ENCODE measurements around the gene GSX2.
"Not testable (repeated sequence)": the region's sequence is repeated elsewhere in the genome, so short reads cannot be mapped to it uniquely, and the experiment has no call there.

GSX2 gene

GRCh38 chr4:54110019-54110416, 10.1 kb downstream of the GSX2 start:
- no peak for DNase-seq
- no peaks in the 10 kb centered on the region for H3K9me3 Mint-ChIP-seq
- H3K4me3 Mint-ChIP-seq: peak overlapping the region; percentile 69
- no peaks in the 10 kb centered on the region for H3K36me3 Mint-ChIP-seq (ENCODE audit: low read depth)
- no peak for TF ChIP-seq CTCF (IDR thresholded peaks at IDR 0.05)
- no peak overlapping the region for H3K27ac Mint-ChIP-seq
- peaks cover 32% of the 10 kb centered on the region for H3K4me1 Mint-ChIP-seq
- H3K27me3 Mint-ChIP-seq (ENCODE audit: low read depth, poor library complexity): peaks cover 89% of the 10 kb centered on the region

- H3K27ac Mint-ChIP-seq; H3K9me3 Mint-ChIP-seq; DNase-seq; H3K36me3 Mint-ChIP-seq (ENCODE audit: low read depth); H3K4me3 Mint-ChIP-seq: not testable (repeated sequence)
- H3K4me1 Mint-ChIP-seq: peaks cover 23% of the 10 kb centered on the region
- peaks cover 64% of the 10 kb centered on the region for H3K27me3 Mint-ChIP-seq (ENCODE audit: low read depth, poor library complexity)
Observed at GRCh38 chr4:54113206-54113605, 13.2 kb downstream of the GSX2 start.

- peaks cover 42% of the 10 kb centered on the region for H3K27me3 Mint-ChIP-seq (ENCODE audit: low read depth, poor library complexity)
- H3K36me3 Mint-ChIP-seq (ENCODE audit: low read depth); H3K27ac Mint-ChIP-seq; H3K9me3 Mint-ChIP-seq; H3K4me1 Mint-ChIP-seq; DNase-seq; H3K4me3 Mint-ChIP-seq: not testable (repeated sequence)
Observed at GRCh38 chr4:54116246-54116645, 16.3 kb downstream of the GSX2 start.

GRCh38 chr4:54118850-54119589, 19.1 kb downstream of the GSX2 start:
- Mint-ChIP-seq H3K4me3 (no peak overlapping the region), H3K4me1 (no peaks in the 10 kb centered on the region), H3K27ac (no peak overlapping the region), H3K27me3 (ENCODE audit: low read depth, poor library complexity) (peaks cover 19% of the 10 kb centered on the region), H3K36me3 (ENCODE audit: low read depth) (no peaks in the 10 kb centered on the region), H3K9me3 (no peaks in the 10 kb centered on the region)
- no peak for DNase-seq
- no peak for TF ChIP-seq CTCF (IDR thresholded peaks at IDR 0.05)

GRCh38 chr4:54120518-54120917, 20.6 kb downstream of the GSX2 start:
- Mint-ChIP-seq H3K27me3 (ENCODE audit: low read depth, poor library complexity) (peaks cover 15% of the 10 kb centered on the region), H3K27ac (no peak overlapping the region), H3K36me3 (ENCODE audit: low read depth) (no peaks in the 10 kb centered on the region), H3K9me3 (no peaks in the 10 kb centered on the region), H3K4me3 (no peak overlapping the region), H3K4me1 (no peaks in the 10 kb centered on the region)
- DNase-seq: no peak
- TF ChIP-seq CTCF (IDR thresholded peaks at IDR 0.05): no peak

GRCh38 chr4:54127660-54128059, 27.7 kb downstream of the GSX2 start:
- no peaks in the 10 kb centered on the region for H3K4me1 Mint-ChIP-seq
- peaks cover 6% of the 10 kb centered on the region for H3K36me3 Mint-ChIP-seq (ENCODE audit: low read depth)
- H3K9me3 Mint-ChIP-seq: peaks cover 40% of the 10 kb centered on the region
- no peak overlapping the region for H3K27ac Mint-ChIP-seq
- H3K27me3 Mint-ChIP-seq (ENCODE audit: low read depth, poor library complexity): no peaks in the 10 kb centered on the region
- H3K4me3 Mint-ChIP-seq: no peak overlapping the region
- TF ChIP-seq CTCF (IDR thresholded peaks at IDR 0.05): no peak
- DNase-seq: no peak

GRCh38 chr4:54128694-54129093, 28.7 kb downstream of the GSX2 start:
- H3K4me1 Mint-ChIP-seq; DNase-seq; H3K27me3 Mint-ChIP-seq (ENCODE audit: low read depth, poor library complexity); H3K36me3 Mint-ChIP-seq (ENCODE audit: low read depth); H3K27ac Mint-ChIP-seq; H3K4me3 Mint-ChIP-seq: not testable (repeated sequence)
- H3K9me3 Mint-ChIP-seq: peaks cover 40% of the 10 kb centered on the region
